GM19043 (cell line): ENCODE results near the gene BCAR3.
"Not testable (repeated sequence)": the region's sequence is repeated elsewhere in the genome, so short reads cannot be mapped to it uniquely, and the experiment has no call there.

Experiments used
- ATAC-seq: cut with Tn5 transposase; IDR thresholded peaks from one replicate; pipeline ENCODE4 v1.9.1; 2021; ENCODE audit warnings: low read depth; ENCODE audit not compliant: unreplicated experiment

The BCAR3 gene

DNA sequence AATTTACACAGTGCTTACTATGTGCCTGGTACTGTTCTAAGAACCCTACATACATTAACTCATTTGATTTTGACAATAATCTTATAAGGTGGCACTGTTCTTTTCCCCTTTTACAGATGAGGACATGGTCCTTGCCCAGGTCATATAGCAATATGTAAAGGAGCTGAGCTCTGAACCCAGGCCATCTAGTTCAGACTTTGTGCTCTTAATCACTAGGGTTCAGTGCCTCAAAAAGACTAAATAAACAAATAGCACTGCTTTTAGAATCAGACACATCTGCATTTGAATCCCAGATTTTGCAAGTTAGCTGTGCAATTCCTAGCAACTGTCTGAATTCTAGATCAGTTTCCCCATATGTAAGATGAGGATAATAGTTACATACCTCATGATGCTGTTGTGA, 8.7 kb upstream of the BCAR3 start:
- ATAC-seq: no peak

DNA sequence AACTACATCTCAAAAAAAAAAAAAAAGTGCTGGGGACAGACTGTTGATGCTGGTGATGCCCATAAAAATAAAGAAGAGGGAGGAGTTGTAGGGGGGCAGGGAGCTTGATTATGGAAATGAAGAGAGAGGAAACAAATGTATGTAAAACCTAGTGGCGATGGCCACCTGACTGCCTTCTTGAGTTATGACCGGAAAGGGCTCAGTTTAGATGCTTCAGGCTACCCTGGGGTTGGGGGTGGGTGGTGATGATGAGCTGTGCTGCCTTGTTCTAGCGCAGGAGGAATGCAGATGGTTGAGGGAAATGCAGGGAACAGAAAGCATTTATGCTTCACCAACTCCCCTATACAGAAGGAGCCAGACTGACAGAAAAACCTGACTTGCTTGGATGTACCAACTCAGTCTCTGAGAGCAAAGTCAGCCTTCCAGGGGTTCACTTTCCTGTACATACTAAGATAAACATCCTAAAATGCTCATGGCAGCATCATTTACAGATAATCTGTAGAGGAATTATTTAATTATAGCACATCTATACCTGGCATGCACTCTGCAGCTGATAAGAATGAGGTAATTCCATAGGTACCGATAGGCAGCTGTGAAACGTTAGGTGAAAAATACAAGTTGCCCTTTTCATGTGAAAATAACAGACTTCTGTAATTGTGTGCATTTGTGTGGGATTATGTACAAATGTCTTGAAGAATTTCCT, 8.0 kb upstream of the BCAR3 start:
- ATAC-seq: no peak

DNA sequence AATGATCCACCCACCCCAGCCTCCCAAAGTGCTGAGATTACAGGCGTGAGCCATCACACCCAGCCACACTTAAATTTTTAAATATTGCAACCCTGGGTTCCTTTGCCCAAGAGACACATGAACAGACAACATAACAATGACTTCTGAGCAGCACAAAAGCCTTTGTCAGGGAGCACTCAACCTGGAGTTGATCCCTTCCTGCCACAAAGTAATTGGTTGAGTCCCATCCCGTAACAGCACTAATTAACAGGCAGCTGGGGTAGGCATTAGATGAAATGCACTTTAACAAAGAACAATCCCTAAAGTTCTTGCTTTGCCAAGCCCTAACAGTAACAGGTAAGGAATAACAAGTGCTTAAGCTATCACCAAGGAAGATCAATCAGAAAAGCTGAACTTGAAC, 5.9 kb upstream of the BCAR3 start:
- no peak for ATAC-seq

DNA sequence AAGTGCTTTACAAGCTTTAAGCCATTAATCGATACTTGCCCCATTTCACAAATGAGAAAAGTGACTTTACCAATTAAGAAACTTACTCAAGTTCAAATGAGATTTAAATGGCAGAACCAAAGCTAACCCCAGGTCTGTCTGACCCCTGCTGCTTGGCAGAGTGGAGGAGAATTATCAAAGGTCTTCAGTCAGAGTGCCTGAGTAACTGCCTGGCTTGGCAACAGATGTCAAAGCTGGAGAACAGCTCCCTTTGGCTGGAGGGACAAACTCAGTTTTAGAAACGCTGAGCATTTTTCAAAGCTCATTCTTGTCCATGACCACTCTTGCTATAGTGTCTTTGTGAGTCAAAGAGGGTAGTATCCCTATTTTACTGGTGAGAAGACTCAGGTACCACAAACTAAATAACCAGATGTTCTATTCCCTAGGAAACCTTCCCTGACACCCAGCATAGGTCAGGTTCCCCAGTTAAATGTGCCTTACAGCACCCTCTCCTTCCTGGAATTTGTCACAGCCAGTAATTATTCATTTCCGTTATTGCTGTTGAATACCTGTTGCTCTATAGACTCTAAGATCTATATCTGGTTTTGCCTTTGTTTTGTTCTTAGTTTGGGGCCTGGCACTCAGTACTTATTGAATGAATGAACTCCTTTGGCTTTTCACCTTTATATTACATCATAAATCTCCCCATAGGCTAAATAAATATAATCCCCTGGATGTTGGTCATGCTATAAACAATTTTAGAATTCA, 5.0 kb upstream of the BCAR3 start:
- ATAC-seq: no peak

DNA sequence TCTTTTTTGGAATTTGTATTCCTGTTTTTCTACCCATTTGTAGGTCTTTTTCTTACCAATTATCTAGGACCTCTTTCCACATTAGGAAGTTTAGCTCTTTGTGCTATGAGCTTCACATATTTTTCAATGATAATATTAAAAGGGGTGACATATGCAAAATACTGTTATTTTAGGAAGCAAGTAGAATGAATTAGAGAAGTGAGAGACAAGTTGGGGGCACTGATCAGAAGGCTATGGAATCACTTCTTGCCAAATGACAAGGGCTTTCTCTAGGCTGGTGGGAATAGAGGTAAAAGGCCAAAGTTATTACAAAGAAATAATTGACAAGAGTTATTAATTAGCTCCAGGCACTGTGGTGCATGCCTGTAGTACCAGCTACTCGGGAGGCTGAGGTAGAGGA, 4.3 kb upstream of the BCAR3 start:
- no peak for ATAC-seq

DNA sequence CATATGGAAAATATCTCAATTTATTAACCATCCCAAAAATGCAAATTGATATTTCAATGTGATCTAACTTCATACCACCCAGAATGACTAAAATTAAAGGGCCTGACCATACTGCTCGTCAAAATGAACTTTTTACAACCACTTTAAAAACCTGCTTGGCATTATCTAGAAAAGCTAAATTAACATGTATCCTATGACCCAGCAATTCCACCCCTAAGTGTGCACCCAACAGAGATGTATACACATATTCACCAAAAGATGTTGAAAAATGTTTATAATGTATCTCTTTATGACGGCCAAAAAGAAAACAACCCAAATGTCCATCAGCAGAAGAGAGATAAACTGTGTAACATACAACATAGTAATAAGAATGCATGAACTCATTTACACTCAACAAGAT, 1.6 kb upstream of the BCAR3 start:
- ATAC-seq: no peak

DNA sequence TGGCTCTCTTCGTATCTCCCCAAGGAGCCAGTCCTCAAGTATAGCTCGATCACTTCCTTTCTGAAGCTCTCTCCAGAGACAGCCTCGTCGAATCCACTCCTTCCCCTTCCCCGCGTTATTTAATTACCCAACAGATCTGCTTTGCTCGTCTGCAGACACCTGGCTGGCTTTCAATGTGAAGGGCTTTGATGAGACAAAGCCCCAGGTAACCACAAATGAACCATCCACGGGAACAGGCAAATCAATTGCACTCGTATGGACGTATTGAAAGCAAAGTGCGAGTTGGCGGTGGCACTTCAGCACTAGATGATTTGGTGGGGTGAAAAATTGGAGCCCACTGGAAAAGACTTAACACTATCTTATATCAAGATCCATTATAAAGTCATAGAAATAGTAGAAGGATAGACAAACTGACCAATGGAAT, 364 bp upstream of the BCAR3 start:
- ATAC-seq: no peak

DNA sequence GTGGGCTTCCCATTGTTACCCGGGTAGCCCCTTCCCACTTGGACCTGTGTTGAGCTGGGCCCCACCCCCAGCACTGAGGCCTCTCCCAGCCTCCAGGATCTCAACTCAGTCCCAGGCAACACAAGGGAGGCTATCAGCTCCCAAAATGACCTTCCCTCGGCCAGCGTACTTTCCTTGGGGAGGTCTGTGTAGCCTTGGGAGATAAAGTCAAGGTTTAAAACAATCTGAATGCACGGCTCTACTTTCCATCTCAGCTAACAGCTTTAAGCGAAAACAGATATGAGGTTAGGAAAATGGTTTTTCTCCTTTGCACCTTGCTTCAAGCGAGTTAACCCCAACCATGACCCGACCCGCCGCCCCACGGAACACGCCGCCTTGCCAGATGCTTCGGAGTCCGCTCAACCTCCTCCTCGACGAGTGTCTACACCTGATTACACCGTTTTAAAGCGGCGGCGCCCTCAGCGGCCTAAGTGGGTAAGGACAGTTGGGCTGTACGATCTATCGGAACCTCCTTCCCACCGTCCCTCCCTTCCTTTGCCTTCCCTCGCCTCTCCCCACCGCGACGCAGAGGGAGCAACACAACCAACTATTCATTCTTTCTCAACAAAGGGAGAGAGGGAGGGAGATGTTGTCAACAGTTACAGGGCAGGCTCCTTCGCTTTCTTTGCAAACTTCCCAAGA, 1.1 kb downstream of the BCAR3 start:
- peak; percentile 72 for ATAC-seq

DNA sequence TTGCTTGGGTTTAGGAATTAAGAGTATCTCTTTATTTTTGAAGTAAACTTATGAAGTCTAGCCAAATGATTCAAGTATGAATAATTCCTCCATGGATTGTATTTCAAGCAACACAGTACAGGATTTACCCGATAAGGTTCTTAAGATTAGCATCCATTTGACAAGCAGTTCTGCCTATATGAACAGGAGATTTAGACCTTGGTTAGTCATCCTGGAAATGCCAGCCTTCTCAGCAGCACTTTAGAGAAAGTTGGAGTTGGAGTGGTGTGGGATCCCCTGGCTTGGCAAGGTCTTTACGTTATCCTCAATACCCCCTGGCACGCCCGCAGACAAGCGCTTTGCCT, 1.6 kb downstream of the BCAR3 start:
- ATAC-seq: no peak

DNA sequence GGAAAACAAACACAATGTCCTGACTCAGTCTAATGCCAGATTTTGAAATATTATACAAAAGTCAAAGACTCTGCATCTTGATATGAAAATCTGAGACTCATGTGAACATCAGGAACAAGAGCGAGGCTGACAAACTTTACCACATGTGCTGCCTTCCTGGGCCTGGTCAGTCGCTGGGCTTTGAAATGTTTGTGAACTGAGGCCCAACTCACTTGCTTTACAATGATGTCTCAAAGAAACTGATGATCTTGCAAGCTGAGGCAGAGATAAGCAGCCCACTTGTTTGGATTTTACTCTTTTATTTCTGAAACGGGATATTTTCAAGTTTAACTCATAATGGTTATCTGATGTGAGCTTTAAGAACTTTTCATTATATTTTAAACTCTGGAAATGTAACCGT, 2.1 kb downstream of the BCAR3 start:
- ATAC-seq: no peak

DNA sequence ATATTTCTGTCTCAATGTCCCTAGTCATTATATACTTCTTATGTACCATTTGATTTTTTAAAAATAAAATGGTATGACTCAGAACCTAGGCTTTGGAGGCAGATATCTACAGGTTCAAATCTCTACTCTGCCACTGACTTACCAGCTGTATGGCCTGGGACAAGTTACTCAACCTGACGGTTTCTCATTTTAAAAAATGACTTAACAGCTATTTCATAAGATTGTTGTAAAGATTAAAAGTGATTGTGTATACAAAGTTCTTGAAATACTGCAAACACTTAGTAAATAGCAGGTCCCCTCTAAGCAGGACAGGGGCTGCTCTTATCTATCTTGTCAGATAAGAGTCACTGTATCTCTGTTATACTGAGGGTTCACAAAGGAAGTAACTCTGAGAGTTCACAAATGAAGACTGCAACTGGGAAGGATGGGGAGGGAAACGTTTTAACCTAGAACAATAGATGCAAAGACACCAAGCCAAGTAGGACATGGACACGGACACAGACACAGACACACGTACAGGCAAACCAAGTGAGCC, 2.6 kb downstream of the BCAR3 start:
- ATAC-seq: no peak

DNA sequence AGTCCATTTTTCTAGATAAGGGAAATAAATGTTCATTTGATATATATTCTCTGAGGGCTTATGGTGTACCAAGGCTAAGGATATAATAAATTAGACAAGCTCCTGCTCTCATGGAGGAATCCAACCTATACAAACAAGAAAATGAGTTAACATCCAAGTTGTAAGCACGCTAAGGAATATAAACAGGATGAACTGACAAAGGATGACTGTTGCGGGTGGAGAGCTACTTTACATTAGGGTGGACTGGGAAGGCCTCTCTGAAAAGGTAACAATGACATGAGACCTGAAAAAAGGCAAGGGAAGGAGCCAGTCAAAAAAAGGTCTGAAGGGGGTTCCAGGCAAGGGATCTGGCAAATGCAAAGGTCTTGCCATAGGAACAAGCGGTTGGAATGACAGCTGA, 3.1 kb downstream of the BCAR3 start:
- no peak for ATAC-seq

DNA sequence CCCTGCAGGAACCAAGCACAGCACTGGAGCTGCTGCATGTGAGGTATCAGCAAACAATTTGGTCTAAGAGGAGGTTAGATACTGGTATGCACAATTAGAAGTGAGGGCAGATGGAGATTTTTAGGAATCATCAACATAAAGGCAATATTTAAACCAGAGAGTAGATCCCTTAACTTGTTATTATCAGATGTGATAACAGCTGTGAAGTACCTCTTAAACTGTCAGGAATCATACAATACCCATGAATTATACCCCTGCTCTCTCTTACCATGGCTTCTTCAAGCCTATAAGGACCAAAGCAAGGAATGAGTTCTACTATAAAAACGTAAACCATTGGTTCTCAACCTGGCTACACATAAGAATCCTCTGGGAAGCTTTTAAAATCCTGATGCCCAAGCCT, 3.9 kb downstream of the BCAR3 start:
- ATAC-seq: no peak

DNA sequence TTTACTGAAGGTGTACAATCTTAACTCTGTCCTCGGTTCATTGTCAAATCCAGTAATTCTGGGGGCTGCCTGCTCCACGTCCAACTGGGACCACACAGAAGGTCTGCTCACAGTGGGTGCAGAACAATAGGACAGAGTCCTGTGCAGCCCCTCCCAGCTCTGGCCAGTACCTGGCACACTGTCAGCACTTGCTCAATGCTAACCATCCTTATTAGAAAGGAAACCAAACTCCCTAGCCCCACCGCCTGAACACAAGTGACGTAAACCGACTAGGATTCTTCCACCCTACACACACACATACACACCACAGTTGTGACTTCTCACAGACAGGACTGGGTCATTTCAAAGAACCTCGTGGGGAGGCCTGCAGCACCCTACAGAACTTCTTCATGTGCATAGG, 5.2 kb downstream of the BCAR3 start:
- ATAC-seq: no peak

DNA sequence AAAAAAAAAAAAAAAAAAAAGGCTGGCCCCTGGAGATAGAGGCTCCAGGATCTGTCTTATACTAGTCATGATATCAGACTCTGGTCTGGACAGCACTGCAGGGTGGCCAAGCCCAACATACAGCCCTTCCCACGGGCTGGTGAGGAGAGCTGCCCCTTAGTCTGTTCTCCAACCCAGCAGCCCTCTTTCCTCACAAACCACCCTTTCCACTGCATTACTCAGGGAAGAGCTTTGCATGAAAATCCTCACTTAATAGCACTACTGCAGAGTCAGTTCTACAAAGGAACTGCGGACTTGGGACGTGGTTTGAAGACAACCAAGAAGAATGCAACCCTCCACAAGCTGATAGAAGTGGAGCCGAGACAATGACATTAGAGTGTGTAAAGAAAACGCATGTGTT, 5.7 kb downstream of the BCAR3 start:
- ATAC-seq: no peak

DNA sequence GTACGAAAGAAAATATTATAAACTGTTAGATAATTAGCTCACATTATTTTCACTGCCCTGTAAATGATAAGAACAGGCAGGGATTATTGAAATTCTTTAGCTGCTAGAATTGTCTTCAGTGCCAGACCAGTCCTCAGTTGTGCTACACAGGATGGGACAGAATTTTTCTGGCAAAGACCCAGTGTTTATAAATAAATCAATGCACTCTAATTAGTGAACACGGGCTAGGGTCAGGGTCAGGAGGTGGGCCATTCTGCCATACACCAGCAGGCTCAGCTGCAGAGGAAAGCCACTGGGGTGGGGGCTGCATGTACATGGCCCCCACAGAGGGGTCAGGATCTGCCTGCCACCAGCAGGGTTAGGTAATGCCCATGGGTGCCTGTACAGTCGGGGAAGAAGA, 6.4 kb downstream of the BCAR3 start:
- no peak for ATAC-seq

DNA sequence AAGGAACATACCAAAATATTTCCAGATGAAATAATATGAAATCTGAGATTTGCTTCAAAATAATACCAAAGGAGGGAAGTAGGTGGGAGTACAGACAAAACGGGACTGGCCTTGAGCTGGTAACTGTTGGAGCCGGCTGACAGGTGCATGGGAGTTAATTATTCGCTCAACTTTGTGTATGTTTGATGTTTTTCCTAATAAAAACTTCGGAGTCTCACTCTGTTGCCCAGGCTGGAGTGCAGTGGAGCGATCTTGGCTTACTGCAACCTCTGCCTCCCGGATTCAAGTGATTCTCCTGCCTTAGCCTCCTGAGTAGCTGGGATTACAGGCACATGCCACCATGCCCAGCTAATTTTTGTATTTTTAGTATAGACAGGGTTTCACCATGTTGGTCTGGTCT, 7.6 kb downstream of the BCAR3 start:
- ATAC-seq: not testable (repeated sequence)

DNA sequence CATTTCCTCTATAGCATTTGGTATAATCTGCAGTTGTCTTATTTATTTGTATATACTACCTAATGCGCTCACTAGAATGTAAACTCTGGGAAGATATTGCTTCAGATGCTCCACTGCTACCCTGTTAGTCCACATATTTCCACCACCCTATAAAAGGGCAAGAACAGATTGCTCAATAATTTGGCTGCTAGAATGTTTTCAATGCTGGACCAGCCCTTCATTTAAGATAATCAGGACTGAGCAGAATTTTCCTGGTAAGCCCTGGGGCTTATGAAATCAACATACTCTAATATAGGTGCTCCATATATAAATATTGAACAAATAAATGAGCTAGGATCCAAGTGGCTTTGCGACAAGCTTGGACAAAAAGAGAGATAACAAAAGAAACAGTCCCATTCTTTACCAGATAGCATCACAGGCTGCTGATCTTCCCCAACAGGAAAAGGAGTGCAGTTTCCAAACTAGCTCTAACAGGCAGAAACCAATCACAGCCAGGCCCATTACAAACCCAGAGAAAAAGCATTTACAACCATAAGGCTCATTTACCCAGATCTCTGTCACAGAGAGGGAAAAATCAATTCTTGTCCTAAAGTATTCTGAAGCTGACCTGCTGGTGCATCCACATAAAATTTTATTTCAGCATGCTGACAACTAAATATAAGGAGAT, 8.3 kb downstream of the BCAR3 start:
- no peak for ATAC-seq

DNA sequence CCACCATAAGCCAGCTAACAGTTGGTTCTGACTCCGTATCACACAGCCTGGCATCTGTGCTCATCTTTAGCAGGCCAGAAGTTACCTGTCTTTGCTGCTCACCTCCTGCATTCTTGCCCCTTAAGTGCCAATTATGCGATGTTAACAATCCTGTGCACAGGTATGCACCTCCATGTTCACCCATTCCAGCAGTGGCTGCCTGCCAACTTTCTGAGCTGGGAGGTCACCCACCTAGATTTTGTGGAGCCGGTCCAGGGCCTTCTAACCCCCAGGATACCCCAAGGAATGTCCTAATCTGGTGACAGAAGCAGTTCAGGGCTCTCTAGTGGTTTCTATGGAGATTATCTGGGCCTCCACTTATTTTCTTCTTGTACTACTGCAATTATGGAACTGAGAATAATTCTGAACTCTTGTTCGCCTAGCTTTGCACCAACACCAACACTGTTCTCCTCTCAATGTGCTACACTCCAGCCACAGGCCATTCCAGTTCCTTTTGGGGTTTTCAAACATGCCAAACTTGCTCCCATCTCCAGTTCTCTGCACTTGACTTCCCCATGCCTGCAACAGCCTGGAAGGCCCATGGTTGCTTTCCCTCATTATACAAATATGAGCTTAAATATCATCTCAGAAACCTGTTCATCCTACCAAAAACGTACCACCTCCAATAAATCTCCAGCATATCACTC, 9.0 kb downstream of the BCAR3 start:
- no peak for ATAC-seq

DNA sequence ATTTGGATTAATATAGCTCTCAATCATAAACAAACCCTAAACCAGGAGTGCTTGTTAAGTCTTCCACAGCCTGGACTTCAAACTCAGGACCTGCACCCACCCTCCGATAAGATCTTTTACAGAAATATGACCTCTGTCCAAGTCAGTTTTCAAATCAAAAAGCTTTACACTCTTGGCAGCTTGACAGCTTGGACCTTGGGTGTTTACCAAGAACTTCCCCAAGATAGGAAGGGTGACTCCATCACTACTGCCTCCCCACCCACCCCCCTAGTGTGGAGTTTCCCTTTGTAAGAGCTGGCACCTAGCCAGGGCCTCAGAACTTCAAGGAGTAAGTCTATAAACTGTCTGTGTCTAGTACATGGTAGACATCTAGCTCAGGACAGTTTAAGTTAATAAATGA, 9.6 kb downstream of the BCAR3 start:
- ATAC-seq: no peak
